ENCODE results near the gene DGKB.

Gene DGKB

GRCh38 chr7:14376711-14377110, 525.8 kb downstream of the DGKB start:
- no peak for DNase-seq

DNA sequence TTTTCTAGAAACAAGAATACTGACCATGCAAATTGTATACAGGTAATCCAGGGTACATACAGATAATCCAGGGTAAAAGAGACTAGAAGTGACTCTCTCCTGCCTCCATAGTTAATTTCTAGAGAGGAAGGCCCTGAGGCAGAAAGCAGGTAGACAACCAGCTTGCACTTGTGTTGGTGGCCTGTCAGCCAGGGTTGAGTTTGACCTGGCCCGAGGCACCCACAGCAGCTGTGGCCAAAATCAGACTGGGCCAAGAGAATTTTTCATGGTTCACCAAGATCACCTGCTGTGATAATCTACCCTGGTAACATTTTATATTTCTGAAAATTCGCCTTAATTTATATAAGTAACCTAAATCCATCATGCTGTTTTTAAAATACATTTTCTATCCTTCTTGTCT, 526.6 kb downstream of the DGKB start:
- no peak for DNase-seq

- DNase-seq, result no peak
Observed at GRCh38 chr7:14374336-14374735, 528.2 kb downstream of the DGKB start.

DNA sequence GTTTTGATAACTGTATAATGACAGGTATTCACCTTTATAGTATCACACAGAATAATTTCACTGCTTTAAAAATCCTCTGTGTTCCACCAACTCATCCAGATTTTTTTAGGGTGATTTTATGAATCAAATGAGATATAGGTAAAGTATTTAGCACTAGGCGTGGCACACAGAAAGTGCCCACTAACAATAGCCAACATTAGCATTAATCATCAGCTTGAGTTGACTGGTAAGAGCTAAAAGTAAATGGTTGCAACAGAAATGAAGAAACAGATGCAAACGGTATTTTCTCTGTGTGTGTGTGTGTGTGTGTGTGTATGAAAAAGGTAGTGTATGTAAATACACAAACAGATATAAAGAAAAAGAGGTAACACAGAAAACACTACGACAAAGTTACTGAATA, 534.3 kb downstream of the DGKB start:
- no peak for DNase-seq

DNA sequence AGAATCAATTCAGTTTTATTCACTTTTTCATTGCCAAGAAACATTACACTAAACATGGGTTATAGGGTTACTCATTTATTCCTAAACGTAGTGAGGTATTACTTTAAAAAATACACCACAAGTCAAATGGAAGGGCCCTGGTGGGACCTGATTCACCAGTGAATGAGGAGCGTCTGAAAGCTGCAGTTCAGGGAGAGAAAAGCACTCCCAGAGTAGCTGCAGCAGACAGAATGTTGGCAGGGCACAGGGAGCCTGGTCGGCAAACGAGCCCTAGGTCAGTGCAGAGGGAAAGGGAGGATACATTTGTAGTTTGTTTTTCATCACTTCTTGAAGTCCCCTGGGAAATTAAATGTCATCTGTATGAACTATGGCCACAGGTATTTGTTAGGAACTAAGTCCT, 551.4 kb downstream of the DGKB start:
- no peak for DNase-seq

DNA sequence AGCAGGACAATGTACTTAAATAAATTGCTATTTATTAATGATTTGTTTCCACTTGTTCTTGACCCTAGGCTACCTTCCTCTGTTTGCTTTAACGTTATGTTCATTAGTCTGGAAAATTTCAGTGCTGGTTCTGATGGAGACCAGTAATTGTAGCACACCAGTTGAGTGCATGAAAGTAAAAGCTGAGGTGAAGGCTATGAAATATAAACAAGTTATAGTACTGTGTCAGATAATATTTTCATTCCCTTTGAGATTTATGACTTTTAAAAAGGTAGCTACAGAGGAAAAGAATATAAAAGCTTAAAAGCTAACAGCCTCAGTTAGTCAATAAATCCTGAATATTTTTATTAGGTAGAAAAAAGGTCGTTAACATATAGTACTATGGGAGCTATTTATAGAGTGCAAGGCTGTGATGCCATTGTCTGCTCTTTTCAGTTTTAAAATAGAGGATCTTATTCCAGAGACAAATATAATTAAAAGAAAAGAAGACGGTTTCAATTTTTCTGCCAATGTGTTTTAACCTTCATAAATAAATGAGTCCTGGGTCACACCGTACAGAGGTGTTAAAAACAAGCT, 561.3 kb downstream of the DGKB start:
- DNase-seq, result no peak

- DNase-seq, result no peak
Observed at GRCh38 chr7:14340393-14341074, 562.0 kb downstream of the DGKB start.

GRCh38 chr7:14339861-14340260, 562.7 kb downstream of the DGKB start:
- no peak for DNase-seq

GRCh38 chr7:14336256-14336655, 566.3 kb downstream of the DGKB start:
- DNase-seq, result no peak

DNA sequence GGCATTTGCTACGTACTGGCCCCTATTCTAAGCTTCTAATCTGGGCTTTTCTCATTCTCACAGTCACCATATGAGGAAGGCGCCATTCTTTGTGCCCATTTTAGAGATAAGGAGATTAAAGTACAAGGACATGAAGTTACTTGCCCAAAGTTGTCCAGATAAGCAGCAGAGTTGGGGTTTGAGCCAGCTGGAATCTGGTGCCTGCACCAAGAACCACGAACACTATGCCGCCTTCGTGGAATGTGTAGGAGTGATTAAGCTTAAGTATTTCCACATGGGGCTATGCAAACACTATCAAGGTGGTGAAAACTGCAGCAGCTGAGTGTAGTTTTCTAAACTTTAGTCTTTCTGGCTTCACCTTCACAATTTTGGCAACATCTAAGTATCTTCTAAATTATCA, 570.4 kb downstream of the DGKB start:
- no peak for DNase-seq

DNA sequence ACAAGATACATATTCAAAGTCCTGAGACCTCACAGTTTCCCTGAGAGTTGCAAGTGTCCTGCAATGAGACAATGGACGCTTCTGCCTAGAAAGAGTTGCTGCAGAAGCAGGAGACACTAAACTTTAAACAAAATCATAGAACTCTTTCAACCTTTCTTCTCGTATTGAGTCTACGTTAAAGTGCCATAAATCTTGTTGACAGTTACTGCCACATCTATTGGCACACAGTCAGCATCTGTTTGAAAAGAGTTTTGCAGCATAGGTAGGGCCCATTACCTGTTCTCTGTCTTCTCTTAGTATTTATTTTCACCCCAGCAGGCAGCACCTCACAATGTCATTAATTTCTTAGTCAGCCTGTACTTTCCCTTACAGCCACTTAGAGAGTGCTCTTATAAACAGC, 577.8 kb downstream of the DGKB start:
- DNase-seq, result no peak

GRCh38 chr7:14322724-14323123, 579.8 kb downstream of the DGKB start:
- DNase-seq, result no peak

DNA sequence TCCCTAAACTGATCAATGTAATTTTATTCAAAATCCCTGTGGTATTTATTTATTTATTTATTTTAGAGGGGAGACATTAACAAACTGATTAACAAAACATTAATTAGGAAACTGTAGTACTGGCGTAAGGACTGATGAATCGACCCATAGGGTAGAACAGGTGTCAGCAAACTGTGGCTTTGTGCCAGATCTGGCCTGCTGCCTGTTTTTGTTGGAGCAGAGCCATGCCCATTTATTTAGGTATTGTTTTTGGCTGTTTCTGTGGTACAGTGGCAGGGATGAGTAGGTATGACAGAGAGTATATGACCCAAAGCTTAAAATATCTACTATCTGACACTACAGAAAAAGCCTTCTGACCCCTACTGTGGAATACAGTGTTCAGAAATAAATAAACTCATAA, 580.6 kb downstream of the DGKB start:
- no peak for DNase-seq

GRCh38 chr7:14309432-14309831, 593.1 kb downstream of the DGKB start:
- no peak for DNase-seq

DNA sequence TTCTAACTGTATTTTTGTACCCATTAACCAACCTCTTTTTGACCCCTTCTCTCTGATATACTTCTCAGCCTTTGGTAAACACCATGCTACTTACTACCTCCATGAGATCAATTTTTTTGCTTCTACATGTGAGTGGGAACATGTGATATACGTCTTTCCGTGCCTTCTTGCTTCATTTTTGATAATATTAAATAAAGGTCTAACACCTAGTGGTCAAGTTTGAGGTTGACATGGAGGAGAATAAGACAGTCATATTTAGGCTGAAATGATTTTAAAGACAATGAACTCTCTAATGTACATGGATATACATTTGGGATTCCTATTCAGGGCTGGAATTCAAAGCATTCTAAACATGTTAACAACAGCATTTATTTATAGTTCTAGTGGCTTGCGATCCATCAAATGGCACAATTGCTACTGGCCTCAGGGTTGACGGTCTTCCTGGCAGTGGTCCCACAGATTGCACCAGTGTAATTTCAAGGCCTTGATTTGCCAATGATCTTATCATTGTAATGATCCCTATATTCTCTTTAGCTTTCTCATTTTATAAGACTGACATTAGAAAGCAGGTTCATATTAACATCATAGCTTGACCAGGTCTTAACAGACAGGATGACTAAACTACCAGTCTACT, 597.2 kb downstream of the DGKB start:
- DNase-seq, result no peak

DNA sequence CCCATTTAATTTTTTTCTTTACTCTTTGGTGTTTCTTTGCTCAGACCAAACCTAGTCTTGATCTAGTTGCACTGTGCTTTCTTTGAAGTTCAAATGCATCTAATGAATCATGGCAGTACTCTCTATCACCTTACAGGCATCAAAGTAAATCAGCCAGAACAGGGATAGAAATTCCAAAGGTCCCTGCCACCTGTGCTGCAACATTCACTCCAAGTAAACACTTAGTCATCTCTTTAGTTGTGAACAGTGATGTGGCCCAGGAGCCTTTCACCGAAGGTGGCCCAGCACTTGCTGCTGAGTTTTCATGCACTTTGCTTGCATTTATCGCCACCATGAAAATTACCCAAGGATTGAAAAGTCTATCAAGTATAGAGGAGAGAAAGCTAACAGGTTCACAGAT, 599.0 kb downstream of the DGKB start:
- DNase-seq, result no peak

- DNase-seq, result no peak
Observed at GRCh38 chr7:14294637-14295036, 607.9 kb downstream of the DGKB start.

DNA sequence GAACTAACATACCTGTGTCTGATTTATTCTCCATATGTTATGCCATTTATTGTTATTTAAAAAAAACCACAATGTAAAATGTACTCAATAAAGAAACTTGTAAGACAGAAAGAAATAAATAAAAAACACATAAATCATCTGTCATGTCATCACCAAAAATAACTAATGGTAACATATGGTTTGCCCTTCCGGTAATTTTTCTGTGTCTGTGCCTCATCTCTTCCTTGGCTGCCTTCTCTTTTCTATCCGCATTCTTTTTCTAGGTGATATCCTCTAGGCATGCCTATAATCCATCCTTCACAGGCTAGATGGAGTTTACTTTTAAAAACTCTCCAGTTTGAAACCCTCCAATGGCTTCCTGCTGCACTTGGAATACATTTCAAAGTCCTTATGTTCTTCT, 609.1 kb downstream of the DGKB start:
- DNase-seq, result no peak

DNA sequence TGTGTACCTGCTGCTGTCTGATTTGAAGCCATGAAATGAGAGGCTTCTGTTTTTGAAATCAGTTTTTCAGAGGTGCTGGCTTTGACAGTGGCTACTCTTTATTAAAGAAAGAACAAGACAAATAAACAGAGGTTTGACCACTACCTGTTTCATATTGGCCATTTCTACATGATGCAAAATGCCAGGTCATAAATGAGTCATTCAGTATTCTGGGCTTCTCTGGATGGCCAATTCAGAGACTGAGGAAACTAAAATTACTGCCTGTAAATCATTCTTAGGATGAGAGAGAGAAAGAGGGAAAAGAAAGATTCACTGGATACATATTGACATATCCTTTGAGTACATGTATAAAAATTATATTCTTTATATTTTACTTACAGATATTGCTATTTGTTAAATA, 609.8 kb downstream of the DGKB start:
- no peak for DNase-seq

GRCh38 chr7:14289957-14290356, 612.6 kb downstream of the DGKB start:
- no peak for DNase-seq

GRCh38 chr7:14288701-14289100, 613.9 kb downstream of the DGKB start:
- DNase-seq, result no peak

DNA sequence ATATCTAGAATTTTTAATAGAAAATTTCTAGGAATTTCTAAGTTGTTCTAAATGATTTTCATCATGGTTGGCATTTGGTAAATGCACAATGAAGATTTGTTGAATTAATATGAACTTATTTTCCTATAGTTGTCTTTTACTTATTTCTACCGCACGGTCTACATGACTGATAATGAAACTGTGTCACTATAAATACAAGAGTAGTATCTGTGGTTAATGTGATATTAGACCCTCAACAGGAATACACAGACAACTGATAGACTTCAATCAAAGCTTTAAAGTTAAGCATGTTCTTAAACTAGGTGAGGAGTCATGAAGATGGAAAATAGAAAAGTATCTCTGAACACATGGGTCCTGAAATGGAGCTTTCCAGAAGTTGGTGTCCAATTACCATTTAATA, 615.2 kb downstream of the DGKB start:
- no peak for DNase-seq

GRCh38 chr7:14286036-14286435, 616.5 kb downstream of the DGKB start:
- DNase-seq, result no peak
